ENCODE measurements around the gene PTPRR.

GRCh38 chr12:70822412-70822811, 98.1 kb downstream of the PTPRR start:
- no peak for TF ChIP-seq ZC3H10 (CRISPR knock-in tag; IDR thresholded peaks at IDR 0.05)
- TF ChIP-seq, protein P1, sequence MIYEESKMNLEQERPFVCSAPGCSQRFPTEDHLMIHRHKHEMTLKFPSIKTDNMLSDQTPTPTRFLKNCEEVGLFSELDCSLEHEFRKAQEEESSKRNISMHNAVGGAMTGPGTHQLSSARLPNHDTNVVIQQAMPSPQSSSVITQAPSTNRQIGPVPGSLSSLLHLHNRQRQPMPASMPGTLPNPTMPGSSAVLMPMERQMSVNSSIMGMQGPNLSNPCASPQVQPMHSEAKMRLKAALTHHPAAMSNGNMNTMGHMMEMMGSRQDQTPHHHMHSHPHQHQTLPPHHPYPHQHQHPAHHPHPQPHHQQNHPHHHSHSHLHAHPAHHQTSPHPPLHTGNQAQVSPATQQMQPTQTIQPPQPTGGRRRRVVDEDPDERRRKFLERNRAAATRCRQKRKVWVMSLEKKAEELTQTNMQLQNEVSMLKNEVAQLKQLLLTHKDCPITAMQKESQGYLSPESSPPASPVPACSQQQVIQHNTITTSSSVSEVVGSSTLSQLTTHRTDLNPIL (CRISPR knock-in tag; IDR thresholded peaks at IDR 0.05; ENCODE audit: low read depth) = no peak
- TF ChIP-seq TSHZ2 (CRISPR knock-in tag; IDR thresholded peaks at IDR 0.05) = no peak
- no peak for TF ChIP-seq ARNTL (CRISPR knock-in tag; IDR thresholded peaks at IDR 0.05; ENCODE audit: borderline replicate concordance, low read depth)

Data from SK-N-SH treated with all-trans-retinoic acid at 6 μM for 48 hours (cell line).